HEK293T (cell line): ENCODE measurements around the gene STXBP6.

Experiments
- BHLHE40 ChIP-seq: fragments of 450-650 bp; IDR thresholded peaks from 2 replicates; pipeline ENCODE4 v1.6.1; 2016; ENCODE audit warnings: mild to moderate bottlenecking, moderate library complexity, borderline replicate concordance
- ELF4 ChIP-seq: fragments of 450-650 bp; IDR thresholded peaks from 2 replicates; pipeline ENCODE4 v1.6.1; 2017; ENCODE audit warnings: antibody characterized with exemption
- FOXA1 ChIP-seq: fragments of 450-650 bp; IDR thresholded peaks from 2 replicates; pipeline ENCODE4 v1.6.1; 2016; ENCODE audit warnings: mild to moderate bottlenecking
- FOXM1 ChIP-seq: fragments of 450-650 bp; IDR thresholded peaks from 2 replicates; pipeline ENCODE4 v1.6.1; 2017; ENCODE audit warnings: mild to moderate bottlenecking, borderline replicate concordance
- LEF1 ChIP-seq: fragments of 450-650 bp; IDR thresholded peaks from 2 replicates; pipeline ENCODE4 v1.6.1; 2017; ENCODE audit warnings: mild to moderate bottlenecking, borderline replicate concordance
- SP1 ChIP-seq: fragments of 450-650 bp; IDR thresholded peaks from 2 replicates; pipeline ENCODE4 v1.6.1; 2017
- TARDBP ChIP-seq: fragments of 450-650 bp; IDR thresholded peaks from 2 replicates; pipeline ENCODE4 v1.6.1; 2016

DNA sequence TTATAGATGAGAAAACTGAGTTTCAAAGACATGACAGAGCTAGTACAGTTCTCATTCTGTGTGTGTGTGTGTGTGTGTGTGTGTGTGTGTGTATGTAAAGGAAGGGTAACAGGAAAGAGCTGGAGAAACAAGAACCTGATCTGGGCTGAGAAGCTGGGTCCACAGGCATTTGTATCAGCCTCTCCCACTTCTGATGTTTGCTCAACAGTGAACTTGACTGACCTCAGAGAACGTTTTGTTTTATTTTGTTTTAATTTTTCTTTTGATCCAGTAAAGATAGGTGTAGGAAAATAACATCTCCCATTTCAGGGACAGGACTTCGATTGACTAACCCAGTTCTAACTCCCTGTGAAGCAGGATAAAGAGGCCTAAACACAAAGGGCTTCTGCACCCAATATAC lies 85.4 kb downstream of the STXBP6 start:
- no peak for TF ChIP-seq ELF4
- TF ChIP-seq TARDBP: no peak
- no peak for TF ChIP-seq LEF1
- no peak for TF ChIP-seq FOXM1
- no peak for TF ChIP-seq FOXA1
- TF ChIP-seq BHLHE40: no peak
- no peak for TF ChIP-seq SP1
